Measurements from ENCODE around the gene SH3TC1. TPM values are rescaled to one million over a fixed set of nuclear protein-coding genes. Genes with fewer than 3 reads are reported as not detected.

SH3TC1 gene
- total RNA-seq, 1 donor from 2014 or later = 0.70 TPM

DNA sequence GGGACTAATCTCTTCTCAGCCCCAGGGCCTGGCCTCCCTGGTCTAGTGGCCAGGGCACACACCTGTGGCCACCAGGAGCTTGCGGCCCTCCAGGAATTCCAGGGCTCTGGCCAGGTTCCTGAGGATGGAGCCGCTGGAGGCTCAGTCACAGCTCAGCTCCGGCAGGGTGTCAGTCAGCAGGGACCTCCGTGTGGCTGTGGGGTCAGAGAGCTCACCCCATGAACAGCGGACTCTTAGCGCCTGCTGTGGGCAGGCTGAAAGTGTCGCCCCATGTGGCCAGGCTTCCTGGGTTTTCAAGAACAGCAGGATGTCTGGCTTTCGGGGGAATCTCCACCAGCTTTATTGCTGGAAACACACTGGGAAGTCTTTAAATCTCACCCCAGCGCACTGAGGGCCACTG lies 19.3 kb upstream of the SH3TC1 start:
- TF ChIP-seq, protein P1, sequence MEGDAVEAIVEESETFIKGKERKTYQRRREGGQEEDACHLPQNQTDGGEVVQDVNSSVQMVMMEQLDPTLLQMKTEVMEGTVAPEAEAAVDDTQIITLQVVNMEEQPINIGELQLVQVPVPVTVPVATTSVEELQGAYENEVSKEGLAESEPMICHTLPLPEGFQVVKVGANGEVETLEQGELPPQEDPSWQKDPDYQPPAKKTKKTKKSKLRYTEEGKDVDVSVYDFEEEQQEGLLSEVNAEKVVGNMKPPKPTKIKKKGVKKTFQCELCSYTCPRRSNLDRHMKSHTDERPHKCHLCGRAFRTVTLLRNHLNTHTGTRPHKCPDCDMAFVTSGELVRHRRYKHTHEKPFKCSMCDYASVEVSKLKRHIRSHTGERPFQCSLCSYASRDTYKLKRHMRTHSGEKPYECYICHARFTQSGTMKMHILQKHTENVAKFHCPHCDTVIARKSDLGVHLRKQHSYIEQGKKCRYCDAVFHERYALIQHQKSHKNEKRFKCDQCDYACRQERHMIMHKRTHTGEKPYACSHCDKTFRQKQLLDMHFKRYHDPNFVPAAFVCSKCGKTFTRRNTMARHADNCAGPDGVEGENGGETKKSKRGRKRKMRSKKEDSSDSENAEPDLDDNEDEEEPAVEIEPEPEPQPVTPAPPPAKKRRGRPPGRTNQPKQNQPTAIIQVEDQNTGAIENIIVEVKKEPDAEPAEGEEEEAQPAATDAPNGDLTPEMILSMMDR (IDR thresholded peaks at IDR 0.05) = no peak
- no peaks in the 10 kb centered on the region for H3K36me3 Mint-ChIP-seq (ENCODE audit: unreplicated experiment)
- no peak for DNase-seq (ENCODE audit: extremely low spot score, unreplicated experiment)
- H3K27ac Mint-ChIP-seq (ENCODE audit: unreplicated experiment) = no peak overlapping the region
- no peak overlapping the region for H3K4me3 Mint-ChIP-seq (ENCODE audit: unreplicated experiment)
- no peaks in the 10 kb centered on the region for H3K9me3 Mint-ChIP-seq (ENCODE audit: unreplicated experiment)
- H3K4me1 Mint-ChIP-seq (ENCODE audit: unreplicated experiment) = peaks cover 28% of the 10 kb centered on the region
- H3K27me3 Mint-ChIP-seq (ENCODE audit: unreplicated experiment) = peaks cover 2% of the 10 kb centered on the region

- Mint-ChIP-seq H3K27ac (ENCODE audit: unreplicated experiment) (no peak overlapping the region), H3K4me1 (ENCODE audit: unreplicated experiment) (peaks cover 35% of the 10 kb centered on the region), H3K9me3 (ENCODE audit: unreplicated experiment) (no peaks in the 10 kb centered on the region), H3K36me3 (ENCODE audit: unreplicated experiment) (no peaks in the 10 kb centered on the region), H3K27me3 (ENCODE audit: unreplicated experiment) (no peaks in the 10 kb centered on the region), H3K4me3 (ENCODE audit: unreplicated experiment) (no peak overlapping the region)
- TF ChIP-seq, protein P1 (IDR thresholded peaks at IDR 0.05) = no peak
- no peak for DNase-seq (ENCODE audit: extremely low spot score, unreplicated experiment)
Observed at GRCh38 chr4:8180310-8181093, 18.6 kb upstream of the SH3TC1 start.

DNA sequence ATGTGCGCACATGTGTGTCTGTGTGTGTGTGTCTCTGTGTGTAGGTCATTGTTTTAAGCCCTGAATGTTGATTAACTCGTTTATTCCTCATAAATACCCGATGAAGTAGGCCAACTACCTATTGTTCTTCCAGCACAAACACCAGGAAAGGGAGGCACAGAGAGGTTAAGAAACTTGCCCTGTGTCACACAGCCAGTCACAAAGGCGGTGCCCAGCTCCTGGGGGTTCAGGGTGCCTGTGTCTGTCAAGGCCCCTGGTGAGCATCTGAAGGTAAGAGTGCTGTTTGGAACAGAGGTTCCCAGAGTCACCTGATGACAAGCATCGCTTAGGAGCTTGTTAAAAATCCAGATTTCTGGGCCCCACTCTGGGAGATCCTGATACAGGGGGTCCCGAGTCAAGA lies 18.0 kb upstream of the SH3TC1 start:
- Mint-ChIP-seq H3K36me3 (ENCODE audit: unreplicated experiment) (no peaks in the 10 kb centered on the region), H3K27me3 (ENCODE audit: unreplicated experiment) (peaks cover 3% of the 10 kb centered on the region), H3K27ac (ENCODE audit: unreplicated experiment) (no peak overlapping the region), H3K4me1 (ENCODE audit: unreplicated experiment) (peaks cover 41% of the 10 kb centered on the region), H3K9me3 (ENCODE audit: unreplicated experiment) (no peaks in the 10 kb centered on the region), H3K4me3 (ENCODE audit: unreplicated experiment) (no peak overlapping the region)
- no peak for DNase-seq (ENCODE audit: extremely low spot score, unreplicated experiment)
- TF ChIP-seq, protein P1 (IDR thresholded peaks at IDR 0.05) = no peak

- Mint-ChIP-seq H3K36me3 (ENCODE audit: unreplicated experiment) (no peaks in the 10 kb centered on the region), H3K27me3 (ENCODE audit: unreplicated experiment) (peaks cover 5% of the 10 kb centered on the region), H3K4me1 (ENCODE audit: unreplicated experiment) (peaks cover 43% of the 10 kb centered on the region), H3K9me3 (ENCODE audit: unreplicated experiment) (no peaks in the 10 kb centered on the region), H3K27ac (ENCODE audit: unreplicated experiment) (no peak overlapping the region), H3K4me3 (ENCODE audit: unreplicated experiment) (no peak overlapping the region)
- no peak for DNase-seq (ENCODE audit: extremely low spot score, unreplicated experiment)
- TF ChIP-seq, protein P1 (IDR thresholded peaks at IDR 0.05) = no peak
Observed at GRCh38 chr4:8181844-8182243, 17.2 kb upstream of the SH3TC1 start.

GRCh38 chr4:8182294-8182693 lies 16.8 kb upstream of the SH3TC1 start:
- Mint-ChIP-seq H3K27ac (ENCODE audit: unreplicated experiment) (no peak overlapping the region), H3K4me3 (ENCODE audit: unreplicated experiment) (no peak overlapping the region), H3K9me3 (ENCODE audit: unreplicated experiment) (no peaks in the 10 kb centered on the region), H3K27me3 (ENCODE audit: unreplicated experiment) (peaks cover 5% of the 10 kb centered on the region), H3K36me3 (ENCODE audit: unreplicated experiment) (no peaks in the 10 kb centered on the region), H3K4me1 (ENCODE audit: unreplicated experiment) (peaks cover 40% of the 10 kb centered on the region)
- no peak for DNase-seq (ENCODE audit: extremely low spot score, unreplicated experiment)
- TF ChIP-seq, protein P1 (IDR thresholded peaks at IDR 0.05) = no peak
